GM13976 (cell line): ENCODE results near the gene SUPT3H.

Experiments
- DNase-seq: peaks from one replicate; pipeline ENCODE4 v3.0.0; 2012; ENCODE audit warnings: low spot score
- CTCF ChIP-seq: IDR thresholded peaks from 2 replicates; pipeline ENCODE4 v1.5.1; 2012; ENCODE audit warnings: borderline replicate concordance, mild to moderate bottlenecking; ENCODE audit not compliant: insufficient read depth; ENCODE audit errors: extremely low read depth, missing control alignments, control extremely low read depth
- in situ Hi-C: fragments of 300-500 bp; cut with MboI; formaldehyde crosslinking; loops from one replicate; pipeline ENCODE4 v1.12.0; 2022; ENCODE audit warnings: low sequenced_read_pairs, mixed read lengths, inconsistent platforms; ENCODE audit not compliant: unreplicated experiment

Gene SUPT3H

GRCh38 chr6:44829836-44830235 is 547.9 kb downstream of the SUPT3H start:
- DNase-seq, result peak; percentile 11
- no peak for TF ChIP-seq CTCF
- in situ Hi-C loops, result no loop called here

DNA sequence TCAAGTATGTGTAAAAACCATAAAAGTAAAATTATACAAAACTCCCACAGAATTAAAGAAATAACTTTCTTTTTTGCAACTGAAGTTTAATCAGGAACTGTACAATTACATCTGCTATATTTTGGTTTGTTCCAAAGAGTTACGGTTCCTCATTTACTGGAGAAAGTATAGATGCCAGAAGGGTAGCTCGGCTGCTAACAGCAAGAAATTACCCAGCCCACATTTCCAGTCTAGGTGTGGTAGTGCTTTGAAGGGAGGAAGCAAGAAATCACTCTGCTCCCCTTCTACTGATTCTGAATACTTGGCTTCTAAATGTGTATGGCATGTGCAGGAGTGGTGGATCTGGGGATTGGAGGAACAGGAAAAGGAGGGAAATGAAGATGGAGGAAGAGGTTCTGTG is 549.0 kb downstream of the SUPT3H start:
- no peak for TF ChIP-seq CTCF
- in situ Hi-C loops, result no loop called here
- no peak for DNase-seq

GRCh38 chr6:44826025-44826676 is 551.6 kb downstream of the SUPT3H start:
- in situ Hi-C loops, result no loop called here
- no peak for DNase-seq

DNA sequence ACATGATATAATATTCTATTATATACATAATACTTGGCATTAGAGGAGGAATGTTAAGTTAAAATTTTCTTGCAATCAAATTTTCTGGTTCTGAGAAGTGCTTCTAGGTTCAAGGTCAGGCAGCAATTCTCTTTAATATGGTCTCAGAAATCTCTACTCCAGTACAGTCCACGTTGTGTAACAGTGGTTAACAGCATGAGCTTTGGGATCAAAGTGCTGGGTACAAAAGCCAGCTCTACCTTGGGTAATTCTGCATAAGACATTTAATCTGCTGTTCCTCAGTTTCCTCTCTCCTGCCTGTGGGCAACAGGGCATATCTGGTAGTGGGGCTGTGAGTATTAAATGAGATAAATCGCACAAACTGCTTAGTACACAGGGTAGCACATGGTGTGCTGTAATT is 552.5 kb downstream of the SUPT3H start:
- DNase-seq, result no peak
- in situ Hi-C loops, result no loop called here
- no peak for TF ChIP-seq CTCF

More at GRCh38 chr6:44826025-44826676, 551.6 kb downstream of the SUPT3H start:
- no peak for TF ChIP-seq CTCF

GRCh38 chr6:44824567-44824966 is 553.2 kb downstream of the SUPT3H start:
- TF ChIP-seq CTCF, result no peak
- DNase-seq, result no peak
- in situ Hi-C loops, result no loop called here

- no peak for TF ChIP-seq CTCF
- DNase-seq, result no peak
- in situ Hi-C loops, result no loop called here
These were observed 557.0 kb downstream of the SUPT3H start for GRCh38 chr6:44820759-44821158.
